Stimulated activated CD8-positive, alpha-beta memory T cell treated with anti-CD3 and anti-CD28 coated beads, Interleukin-12 subunit alpha, Interleukin-12 subunit beta, amount 100 ng/mL, for 1 hour (primary cell): ENCODE data around the gene PEX26.
"Not testable (repeated sequence)": the region's sequence is repeated elsewhere in the genome, so short reads cannot be mapped to it uniquely, and the experiment has no call there.

ENCODE experiments used
- DNase-seq: peaks from one replicate; pipeline ENCODE4 v3.0.0-alpha.2; 2020; ENCODE audit warnings: low read depth

PEX26 gene

GRCh38 chr22:18071307-18071967 lies 6.4 kb upstream of the PEX26 start:
- DNase-seq = not testable (repeated sequence)

- no peak for DNase-seq
These were observed 5.9 kb upstream of the PEX26 start for GRCh38 chr22:18071968-18072310.

GRCh38 chr22:18073467-18073866 lies 4.3 kb upstream of the PEX26 start:
- no peak for DNase-seq

- not testable (repeated sequence) for DNase-seq
These were observed 3.9 kb upstream of the PEX26 start for GRCh38 chr22:18073927-18074326.

- no peak for DNase-seq
These were observed 2.6 kb upstream of the PEX26 start for GRCh38 chr22:18075101-18075719.

GRCh38 chr22:18075720-18076497 lies 1.9 kb upstream of the PEX26 start:
- DNase-seq = no peak

- DNase-seq = no peak
These were observed 627 bp upstream of the PEX26 start for GRCh38 chr22:18077087-18077638.

- no peak for DNase-seq
These were observed 695 bp downstream of the PEX26 start for GRCh38 chr22:18078329-18079041.

GRCh38 chr22:18079706-18080233 lies 2.0 kb downstream of the PEX26 start:
- no peak for DNase-seq

- DNase-seq = no peak
These were observed 3.6 kb downstream of the PEX26 start for GRCh38 chr22:18081416-18081815.

GRCh38 chr22:18082467-18082866 lies 4.7 kb downstream of the PEX26 start:
- DNase-seq = no peak

GRCh38 chr22:18083406-18083805 lies 5.6 kb downstream of the PEX26 start:
- no peak for DNase-seq

- no peak for DNase-seq
These were observed 7.4 kb downstream of the PEX26 start for GRCh38 chr22:18085188-18085587.

- no peak for DNase-seq
These were observed 9.6 kb downstream of the PEX26 start for GRCh38 chr22:18087350-18087855.

- no peak for DNase-seq
These were observed 11.2 kb downstream of the PEX26 start for GRCh38 chr22:18088825-18089568.

GRCh38 chr22:18090286-18090685 lies 12.5 kb downstream of the PEX26 start:
- no peak for DNase-seq

GRCh38 chr22:18091478-18091877 lies 13.7 kb downstream of the PEX26 start:
- no peak for DNase-seq

GRCh38 chr22:18091916-18092526 lies 14.2 kb downstream of the PEX26 start:
- no peak for DNase-seq

- DNase-seq = no peak
These were observed 15.9 kb downstream of the PEX26 start for GRCh38 chr22:18093661-18094060.

- no peak for DNase-seq
These were observed 17.5 kb downstream of the PEX26 start for GRCh38 chr22:18095101-18095805.
